Suprapubic skin (tissue), 4 donors: ENCODE data around the gene SUCNR1. TPM values are rescaled to one million over a fixed set of nuclear protein-coding genes. Genes with fewer than 3 reads are reported as not detected.
"Not testable (repeated sequence)": the region's sequence is repeated elsewhere in the genome, so short reads cannot be mapped to it uniquely, and the experiment has no call there.

ENCODE experiments used
- DNase-seq, 2 donors: peaks; one replicate each; pipeline ENCODE4 v3.0.0-alpha.2; 2019; ENCODE audit warnings: low spot score in 2 of 2
- H3K27ac ChIP-seq: fragments of 200-600 bp; sonication (generic); one replicate; pipeline ENCODE4 v1.5.1; 2019
- H3K27me3 ChIP-seq: fragments of 200-600 bp; sonication (generic); one replicate; pipeline ENCODE4 v1.5.1; 2019
- H3K36me3 ChIP-seq: fragments of 200-600 bp; sonication (generic); one replicate; pipeline ENCODE4 v1.5.1; 2019
- H3K4me1 ChIP-seq: fragments of 200-600 bp; sonication (generic); one replicate; pipeline ENCODE4 v1.5.1; 2019
- H3K4me3 ChIP-seq: fragments of 200-600 bp; sonication (generic); one replicate; pipeline ENCODE4 v1.5.1; 2019; ENCODE audit warnings: mild to moderate bottlenecking
- H3K9me3 ChIP-seq: fragments of 200-600 bp; sonication (generic); one replicate; pipeline ENCODE4 v1.5.1; 2019
- EP300 ChIP-seq: sonication (generic); formaldehyde crosslinking; IDR thresholded peaks from one replicate; pipeline ENCODE4 v1.6.1; 2017; ENCODE audit warnings: antibody characterized with exemption
- POLR2A ChIP-seq, 2 donors: fragments of 450-650 bp; IDR thresholded peaks; one replicate each; pipeline ENCODE4 v1.6.1; 2017; ENCODE audit warnings: antibody characterized with exemption in 2 of 2, mild to moderate bottlenecking in 2 of 2, moderate library complexity in 2 of 2
- POLR2AphosphoS5 ChIP-seq, 3 donors: sonication (generic); formaldehyde crosslinking; IDR thresholded peaks; one replicate each; pipeline ENCODE4 v1.6.1; 2017; ENCODE audit warnings: antibody characterized with exemption in 3 of 3
- WGBS: methylation state at CpG from one replicate; pipeline ENCODE4 v1.1.5; 2018; 5-methylcytosine and 5-hydroxymethylcytosine counted together
- total RNA-seq, 4 donors: library from RNA; depleted of rRNA; stranded (reverse); fragments of >200 nt; gene quantifications; one replicate each; pipeline ENCODE4 v1.1.0, GENCODE V29; 2016
- TF ChIP-seq, protein P1 (sequence below), 2 donors: fragments of 200-600 bp in 1 of 2; fragments of 450-650 bp in 1 of 2; sonication (generic) in 1 of 2; IDR thresholded peaks; one replicate each; pipeline ENCODE4 v1.5.1; 2016 to 2019; ENCODE audit warnings: antibody characterized with exemption in 2 of 2, mild to moderate bottlenecking in 1 of 2, moderate library complexity in 1 of 2

The SUCNR1 gene
- total RNA-seq, 4 donors from 2014 or later = 0.79 to 2.2 (median 1.4) TPM

DNA sequence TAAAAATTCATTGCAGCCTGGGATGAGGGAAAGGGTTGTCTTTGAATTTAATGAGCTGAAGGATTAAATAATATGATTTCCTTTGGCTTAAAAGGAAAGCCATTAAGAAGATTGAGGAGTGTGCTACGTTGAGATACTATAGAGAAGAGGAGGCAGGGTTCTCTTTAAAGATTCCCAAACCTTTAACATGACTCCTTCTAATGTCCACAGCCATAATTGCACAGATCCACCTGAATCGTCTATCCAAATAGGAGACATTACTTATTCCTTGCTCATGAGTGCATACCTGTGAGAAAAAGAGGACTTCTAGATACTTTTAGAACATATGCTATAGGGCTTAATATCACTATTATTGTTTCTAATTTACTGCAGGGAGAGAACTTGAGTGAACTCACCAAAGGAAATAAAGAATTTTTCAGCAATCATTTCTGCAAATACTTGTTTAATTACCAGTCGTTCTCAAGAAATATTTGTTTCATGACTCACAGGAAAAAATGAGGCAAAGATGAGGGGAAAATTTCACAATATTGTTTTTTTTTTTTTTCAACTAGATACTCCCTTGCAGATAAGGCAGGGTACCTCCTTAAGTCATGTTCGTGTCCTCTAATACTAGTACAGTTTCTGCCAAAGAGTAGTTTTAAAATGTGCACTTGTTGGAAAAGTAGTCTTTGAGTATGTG is 8.9 kb upstream of the SUCNR1 start:
- no peak for TF ChIP-seq POLR2AphosphoS5 (IDR thresholded peaks at IDR 0.05)
- TF ChIP-seq, protein P1, sequence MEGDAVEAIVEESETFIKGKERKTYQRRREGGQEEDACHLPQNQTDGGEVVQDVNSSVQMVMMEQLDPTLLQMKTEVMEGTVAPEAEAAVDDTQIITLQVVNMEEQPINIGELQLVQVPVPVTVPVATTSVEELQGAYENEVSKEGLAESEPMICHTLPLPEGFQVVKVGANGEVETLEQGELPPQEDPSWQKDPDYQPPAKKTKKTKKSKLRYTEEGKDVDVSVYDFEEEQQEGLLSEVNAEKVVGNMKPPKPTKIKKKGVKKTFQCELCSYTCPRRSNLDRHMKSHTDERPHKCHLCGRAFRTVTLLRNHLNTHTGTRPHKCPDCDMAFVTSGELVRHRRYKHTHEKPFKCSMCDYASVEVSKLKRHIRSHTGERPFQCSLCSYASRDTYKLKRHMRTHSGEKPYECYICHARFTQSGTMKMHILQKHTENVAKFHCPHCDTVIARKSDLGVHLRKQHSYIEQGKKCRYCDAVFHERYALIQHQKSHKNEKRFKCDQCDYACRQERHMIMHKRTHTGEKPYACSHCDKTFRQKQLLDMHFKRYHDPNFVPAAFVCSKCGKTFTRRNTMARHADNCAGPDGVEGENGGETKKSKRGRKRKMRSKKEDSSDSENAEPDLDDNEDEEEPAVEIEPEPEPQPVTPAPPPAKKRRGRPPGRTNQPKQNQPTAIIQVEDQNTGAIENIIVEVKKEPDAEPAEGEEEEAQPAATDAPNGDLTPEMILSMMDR (IDR thresholded peaks at IDR 0.05) = no peak
- no peak for TF ChIP-seq POLR2A (IDR thresholded peaks at IDR 0.05)
- no peak for TF ChIP-seq EP300
- DNase-seq = no peak
- H3K27me3 ChIP-seq = no peaks in the 10 kb centered on the region
- no peaks in the 10 kb centered on the region for H3K36me3 ChIP-seq
- no peaks in the 10 kb centered on the region for H3K4me1 ChIP-seq
- H3K27ac ChIP-seq = no peak overlapping the region
- H3K9me3 ChIP-seq = no peaks in the 10 kb centered on the region
- WGBS = 37% methylated on average over 4 of the region's 4 CpGs
- no peak overlapping the region for H3K4me3 ChIP-seq

- Histone ChIP-seq H3K4me1 (no peaks in the 10 kb centered on the region), H3K4me3 (no peak overlapping the region), H3K27me3 (no peaks in the 10 kb centered on the region), H3K36me3 (no peaks in the 10 kb centered on the region), H3K9me3 (no peaks in the 10 kb centered on the region), H3K27ac (no peak overlapping the region)
- TF ChIP-seq POLR2A (IDR thresholded peaks at IDR 0.05) (no peak), EP300 (no peak), POLR2AphosphoS5 (IDR thresholded peaks at IDR 0.05) (no peak)
- TF ChIP-seq, protein P1 (IDR thresholded peaks at IDR 0.05) = no peak
- WGBS = 64% methylated on average over 4 of the region's 4 CpGs
- DNase-seq = no peak
Observed at GRCh38 chr3:151866711-151867410, 6.6 kb upstream of the SUCNR1 start.

DNA sequence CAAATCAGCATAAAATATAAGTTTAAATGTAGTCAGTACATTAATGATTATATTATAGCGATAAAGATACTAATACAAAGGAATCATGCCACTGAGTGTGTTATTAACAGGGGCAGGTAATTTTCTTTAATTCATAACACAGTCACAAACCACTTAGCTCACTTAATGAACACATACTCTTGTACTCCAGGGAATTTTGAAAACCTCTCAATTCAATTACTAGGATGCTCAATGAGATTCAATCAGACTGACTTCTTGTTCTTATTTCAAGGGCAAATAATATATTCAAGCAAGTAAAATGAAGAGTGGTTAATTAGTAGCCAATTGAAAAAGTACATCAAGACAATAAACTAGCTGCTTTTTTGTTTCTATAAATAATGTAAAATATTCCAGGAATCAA is 5.8 kb upstream of the SUCNR1 start:
- 88% methylated on average over 1 of the region's 1 CpG for WGBS
- Histone ChIP-seq H3K27ac (no peak overlapping the region), H3K9me3 (no peaks in the 10 kb centered on the region), H3K4me1 (no peaks in the 10 kb centered on the region), H3K27me3 (no peaks in the 10 kb centered on the region), H3K4me3 (no peak overlapping the region), H3K36me3 (no peaks in the 10 kb centered on the region)
- no peak for DNase-seq
- no peak for TF ChIP-seq EP300
- no peak for TF ChIP-seq POLR2A (IDR thresholded peaks at IDR 0.05)
- TF ChIP-seq, protein P1 (IDR thresholded peaks at IDR 0.05) = no peak
- TF ChIP-seq POLR2AphosphoS5 (IDR thresholded peaks at IDR 0.05) = no peak

- Histone ChIP-seq H3K27ac (no peak overlapping the region), H3K4me3 (no peak overlapping the region), H3K27me3 (no peaks in the 10 kb centered on the region), H3K9me3 (no peaks in the 10 kb centered on the region), H3K4me1 (no peaks in the 10 kb centered on the region), H3K36me3 (no peaks in the 10 kb centered on the region)
- WGBS = 32% methylated on average over 3 of the region's 3 CpGs
- no peak for DNase-seq
- TF ChIP-seq EP300 (no peak), POLR2AphosphoS5 (IDR thresholded peaks at IDR 0.05) (no peak), POLR2A (IDR thresholded peaks at IDR 0.05) (no peak)
- TF ChIP-seq, protein P1 (IDR thresholded peaks at IDR 0.05) = no peak
Observed at GRCh38 chr3:151869181-151869580, 4.3 kb upstream of the SUCNR1 start.

DNA sequence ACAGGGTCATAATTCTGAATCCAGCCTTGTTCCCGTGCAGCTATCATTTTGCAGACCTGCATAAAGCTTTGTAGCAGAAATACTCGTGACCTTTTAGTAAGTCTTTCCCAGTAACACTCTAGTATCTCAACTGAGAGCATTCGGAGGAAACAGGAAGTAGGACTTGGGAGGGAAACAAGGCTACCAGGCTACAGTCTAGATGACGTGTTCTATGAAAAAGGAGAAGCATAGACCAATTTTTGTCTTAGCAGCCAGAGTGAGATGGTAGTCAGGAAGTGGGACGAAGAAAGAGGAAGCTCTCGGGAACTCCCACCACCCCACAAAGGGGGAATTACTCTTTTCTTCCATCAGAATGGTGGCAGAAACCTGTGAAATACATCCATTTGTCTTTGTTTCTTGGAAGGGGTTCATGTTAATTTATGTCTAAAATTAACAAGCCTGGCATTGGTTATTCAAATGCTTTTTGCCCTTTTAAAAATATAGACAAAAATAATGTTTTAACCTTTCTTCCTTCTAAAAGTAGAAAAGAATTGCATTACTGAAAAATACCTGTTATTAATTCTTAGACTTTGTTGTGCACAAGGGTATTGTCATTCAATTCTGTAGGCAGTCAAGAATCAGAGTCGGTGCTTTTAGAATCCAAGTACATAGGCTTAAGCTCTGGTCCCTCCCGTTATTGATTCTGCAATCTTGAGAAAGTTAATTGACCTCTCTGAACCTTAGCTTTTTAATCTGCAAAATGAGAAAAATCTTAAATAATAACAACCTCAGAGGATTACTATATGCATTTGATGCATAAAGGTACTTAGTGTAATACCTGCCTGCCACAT is 1.6 kb upstream of the SUCNR1 start:
- Histone ChIP-seq H3K4me1 (no peaks in the 10 kb centered on the region), H3K36me3 (no peaks in the 10 kb centered on the region), H3K27me3 (no peaks in the 10 kb centered on the region), H3K27ac (no peak overlapping the region), H3K4me3 (no peak overlapping the region), H3K9me3 (no peaks in the 10 kb centered on the region)
- WGBS = 64% methylated on average over 8 of the region's 8 CpGs
- no peak for DNase-seq
- TF ChIP-seq POLR2A (IDR thresholded peaks at IDR 0.05) (no peak), POLR2AphosphoS5 (IDR thresholded peaks at IDR 0.05) (no peak), EP300 (no peak)
- TF ChIP-seq, protein P1 (IDR thresholded peaks at IDR 0.05) = no peak

DNA sequence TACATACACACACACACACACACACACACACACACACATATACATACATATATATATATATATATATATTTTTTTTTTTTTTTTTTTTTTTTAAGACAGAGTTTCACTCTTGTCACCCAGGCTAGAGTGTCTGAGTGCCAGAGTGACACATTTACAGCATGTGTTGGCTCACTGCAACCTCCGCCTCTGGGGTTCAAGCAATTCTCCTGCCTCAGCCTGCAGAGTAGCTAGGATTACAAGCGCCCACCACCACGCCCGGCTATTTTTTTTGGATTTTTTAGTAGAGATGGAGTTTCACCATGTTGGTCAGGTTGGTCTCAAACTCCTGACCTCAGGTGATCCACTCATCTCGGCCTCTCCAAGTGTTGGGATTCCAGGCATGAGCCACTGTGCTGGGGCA is 636 bp downstream of the SUCNR1 start:
- not testable (repeated sequence) for H3K9me3 ChIP-seq, H3K4me1 ChIP-seq, H3K27ac ChIP-seq, H3K4me3 ChIP-seq, H3K27me3 ChIP-seq, H3K36me3 ChIP-seq, DNase-seq
- WGBS = 86% methylated on average over 5 of the region's 5 CpGs
